ENCODE results near the gene DOCK4.

DNA sequence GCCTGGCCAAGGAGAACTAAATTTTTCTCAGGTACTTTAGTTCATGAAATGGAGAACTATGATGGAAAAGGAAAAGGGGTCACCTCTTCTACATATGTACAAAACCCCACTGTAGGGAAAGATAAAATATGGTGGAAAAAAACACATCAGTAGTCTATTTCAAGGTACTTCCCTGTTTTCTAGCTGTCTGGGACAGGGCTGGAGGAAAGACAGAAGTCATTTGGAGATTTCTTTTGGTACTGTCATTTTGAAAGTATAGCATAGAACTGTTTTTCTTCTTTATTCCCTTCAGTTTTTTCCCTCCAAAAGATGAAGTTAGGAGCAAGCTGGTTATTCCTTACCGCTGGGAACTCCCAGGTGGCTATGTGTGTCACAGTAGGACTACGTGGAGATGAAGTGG lies 196.1 kb downstream of the DOCK4 start:
- TF ChIP-seq CTCF (conservative IDR thresholded peaks at IDR 0.05; ENCODE audit: low read length): no peak
- no peak for TF ChIP-seq EZH2phosphoT487 (IDR thresholded peaks at IDR 0.05; ENCODE audit: borderline replicate concordance)
